ENCODE results near the gene PAM. TPM values are rescaled to one million over a fixed set of nuclear protein-coding genes. Genes with fewer than 3 reads are reported as not detected.

The PAM gene
- total RNA-seq, 1 experiment from 2014 or later: 257 TPM

DNA sequence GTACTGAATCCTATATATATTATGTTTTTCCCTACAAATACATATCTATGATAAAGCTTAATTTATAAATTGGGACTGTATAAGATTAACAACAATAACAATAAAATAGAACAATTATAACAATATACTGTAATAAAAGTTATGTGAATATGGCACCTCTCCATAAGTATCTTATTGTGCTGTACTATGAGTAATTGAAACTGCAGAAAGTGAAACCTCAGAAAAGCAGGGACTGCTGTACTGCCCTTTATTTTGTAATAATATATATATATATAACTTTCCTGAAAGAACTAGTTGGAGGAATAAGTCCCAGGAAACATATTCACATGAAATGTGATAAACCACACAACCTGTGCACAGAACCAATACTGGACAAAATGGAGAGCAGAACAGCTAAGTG lies 77.3 kb downstream of the PAM start:
- DNase-seq (ENCODE audit: low read depth, low spot score): no peak
- Histone ChIP-seq H3K4me1 (ENCODE audit: control insufficient read depth in 1 of 2, insufficient read depth in 2 of 2, low read length in 2 of 2) (no peaks in the 10 kb centered on the region), H2AFZ (ENCODE audit: low read depth, low read length, poor library complexity, severe bottlenecking) (no peak overlapping the region), H3K9me2 (ENCODE audit: insufficient read depth) (no peaks in the 10 kb centered on the region), H3K4me2 (ENCODE audit: low read length) (no peak overlapping the region), H3K36me3 (ENCODE audit: control insufficient read depth in 1 of 2, insufficient read depth in 2 of 2, low read length in 2 of 2) (no peaks in the 10 kb centered on the region), H3K27me3 (ENCODE audit: insufficient read depth, low read length) (no peaks in the 10 kb centered on the region), H4K20me1 (ENCODE audit: insufficient read depth) (no peaks in the 10 kb centered on the region), H3K9ac (ENCODE audit: low read length) (no peak overlapping the region), H3K4me3 (replicated peaks in 1 of 2; ENCODE audit: low read depth in 1 of 2, low read length in 2 of 2) (no peak overlapping the region), H3K79me2 (ENCODE audit: insufficient read depth, low read length) (peaks cover 54% of the 10 kb centered on the region), H3K27ac (ENCODE audit: low read depth, low read length) (no peak overlapping the region), H3K9me3 (ENCODE audit: control insufficient read depth in 1 of 2, insufficient read depth in 1 of 2, low read depth in 1 of 2, low read length in 2 of 2) (no peaks in the 10 kb centered on the region)
- BruUV-seq (replicated peaks): no TSS peak
- CTCF ChIA-PET: no interaction called here
- intact Hi-C loops (cut with micrococcal nuclease): no loop called here
- no peak for ATAC-seq
- POLR2A ChIA-PET: no interaction called here
- RAD21 ChIA-PET (ENCODE audit: low non-redundant PET in 1 of 2, low total read pairs in 2 of 2, uncharacterized antibody in 2 of 2, unreplicated experiment in 2 of 2): no interaction called here
- no peak for TF ChIP-seq YY1 (IDR thresholded peaks at IDR 0.05; ENCODE audit: extremely low read depth, insufficient replicate concordance, low read depth, low read length)
- TF ChIP-seq, protein P1, sequence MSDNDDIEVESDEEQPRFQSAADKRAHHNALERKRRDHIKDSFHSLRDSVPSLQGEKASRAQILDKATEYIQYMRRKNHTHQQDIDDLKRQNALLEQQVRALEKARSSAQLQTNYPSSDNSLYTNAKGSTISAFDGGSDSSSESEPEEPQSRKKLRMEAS (IDR thresholded peaks at IDR 0.05): no peak
- no peak for TF ChIP-seq EGR1 (IDR thresholded peaks at IDR 0.05; ENCODE audit: low read depth)
- TF ChIP-seq SIN3A (IDR thresholded peaks at IDR 0.05; ENCODE audit: low read depth): no peak
- no peak for TF ChIP-seq CEBPB (IDR thresholded peaks at IDR 0.05; ENCODE audit: low read depth)
- no peak for TF ChIP-seq CBX3 (IDR thresholded peaks at IDR 0.05; ENCODE audit: low read depth)

DNA sequence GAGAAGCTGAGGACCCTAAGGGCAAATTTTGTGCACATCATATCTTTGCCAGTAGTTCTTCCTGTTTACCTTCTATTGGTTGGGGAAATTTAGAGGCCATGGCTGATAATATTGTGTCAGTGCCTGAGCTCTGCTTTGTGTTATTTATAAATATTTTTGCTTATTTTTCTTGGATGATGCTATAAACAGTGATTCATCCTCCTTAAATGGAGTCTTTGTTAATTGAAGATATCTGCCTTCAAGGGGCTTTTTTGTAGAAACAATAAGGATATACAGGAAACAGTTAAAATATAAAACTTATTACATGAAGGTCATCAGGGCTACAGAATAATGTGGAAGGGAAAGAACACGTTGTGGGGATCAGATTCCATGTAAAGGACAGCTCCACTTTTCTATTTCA lies 78.0 kb downstream of the PAM start:
- H3K9ac ChIP-seq (ENCODE audit: low read length): no peak overlapping the region
- intact Hi-C loops (cut with micrococcal nuclease): no loop called here
- H3K27me3 ChIP-seq (ENCODE audit: insufficient read depth, low read length): no peaks in the 10 kb centered on the region
- H3K36me3 ChIP-seq (ENCODE audit: control insufficient read depth in 1 of 2, insufficient read depth in 2 of 2, low read length in 2 of 2): no peaks in the 10 kb centered on the region
- no peak overlapping the region for H2AFZ ChIP-seq (ENCODE audit: low read depth, low read length, poor library complexity, severe bottlenecking)
- CTCF ChIA-PET: no interaction called here
- H3K9me3 ChIP-seq (ENCODE audit: control insufficient read depth in 1 of 2, insufficient read depth in 1 of 2, low read depth in 1 of 2, low read length in 2 of 2): no peaks in the 10 kb centered on the region
- DNase-seq (ENCODE audit: low read depth, low spot score) (no peak), ATAC-seq (no peak)
- H4K20me1 ChIP-seq (ENCODE audit: insufficient read depth): no peaks in the 10 kb centered on the region
- no TSS peak for BruUV-seq (replicated peaks)
- H3K4me2 ChIP-seq (ENCODE audit: low read length): no peak overlapping the region
- H3K79me2 ChIP-seq (ENCODE audit: insufficient read depth, low read length): peaks cover 52% of the 10 kb centered on the region
- no peaks in the 10 kb centered on the region for H3K4me1 ChIP-seq (ENCODE audit: control insufficient read depth in 1 of 2, insufficient read depth in 2 of 2, low read length in 2 of 2)
- no peak overlapping the region for H3K4me3 ChIP-seq (replicated peaks in 1 of 2; ENCODE audit: low read depth in 1 of 2, low read length in 2 of 2)
- H3K9me2 ChIP-seq (ENCODE audit: insufficient read depth): no peaks in the 10 kb centered on the region
- POLR2A ChIA-PET: no interaction called here
- H3K27ac ChIP-seq (ENCODE audit: low read depth, low read length): no peak overlapping the region
- RAD21 ChIA-PET (ENCODE audit: low non-redundant PET in 1 of 2, low total read pairs in 2 of 2, uncharacterized antibody in 2 of 2, unreplicated experiment in 2 of 2): no interaction called here
- no peak for TF ChIP-seq ZNF274 (IDR thresholded peaks at IDR 0.05; ENCODE audit: low read depth, low read length)
